ENCODE data around the gene FAM240A.

FAM240A gene

DNA sequence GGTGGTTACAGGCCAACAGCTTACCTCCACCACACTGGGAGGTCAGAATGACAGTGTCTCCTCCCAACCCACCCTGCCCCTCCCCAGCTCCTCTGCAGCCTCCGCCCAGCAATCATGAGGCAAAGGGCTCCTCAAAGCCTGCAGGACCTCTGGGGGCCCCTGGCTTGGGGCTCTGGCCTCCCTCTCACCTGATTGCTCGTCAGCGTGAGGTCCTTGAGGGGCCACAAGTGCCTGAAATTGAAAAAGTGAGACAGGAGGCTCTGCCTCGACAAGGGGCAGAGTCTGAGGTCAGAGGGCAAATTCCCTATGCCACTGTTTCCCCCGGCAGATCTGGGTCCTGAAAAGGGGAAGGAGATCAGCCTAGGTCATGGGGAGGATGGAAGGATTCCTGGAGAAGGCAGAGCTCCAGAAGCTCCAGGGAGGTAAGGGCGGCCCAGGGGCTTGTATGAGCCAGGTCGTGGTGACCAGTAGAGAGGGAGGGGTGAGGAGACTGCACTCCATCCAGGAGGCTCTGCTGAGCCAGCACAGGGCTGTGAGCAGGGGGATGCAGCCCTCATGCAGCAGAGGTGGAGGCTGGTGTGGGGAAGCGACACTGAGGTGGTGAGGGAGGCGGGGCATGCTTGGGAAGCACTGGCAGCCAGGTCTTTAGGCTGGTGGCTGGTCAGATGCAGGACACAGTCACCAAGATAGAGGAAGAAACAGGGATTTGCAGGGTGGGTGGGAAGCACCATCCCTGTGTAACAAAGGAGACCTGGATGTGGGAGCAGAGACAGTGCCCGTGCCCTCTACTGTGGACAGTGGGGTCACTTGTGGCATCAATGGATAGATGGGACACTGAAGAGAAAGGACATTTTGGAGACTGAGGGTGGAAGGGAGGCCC, 61.1 kb downstream of the FAM240A start:
- in situ Hi-C loops (cut with MboI; ENCODE audit: low sequenced_read_pairs) = no loop called here

DNA sequence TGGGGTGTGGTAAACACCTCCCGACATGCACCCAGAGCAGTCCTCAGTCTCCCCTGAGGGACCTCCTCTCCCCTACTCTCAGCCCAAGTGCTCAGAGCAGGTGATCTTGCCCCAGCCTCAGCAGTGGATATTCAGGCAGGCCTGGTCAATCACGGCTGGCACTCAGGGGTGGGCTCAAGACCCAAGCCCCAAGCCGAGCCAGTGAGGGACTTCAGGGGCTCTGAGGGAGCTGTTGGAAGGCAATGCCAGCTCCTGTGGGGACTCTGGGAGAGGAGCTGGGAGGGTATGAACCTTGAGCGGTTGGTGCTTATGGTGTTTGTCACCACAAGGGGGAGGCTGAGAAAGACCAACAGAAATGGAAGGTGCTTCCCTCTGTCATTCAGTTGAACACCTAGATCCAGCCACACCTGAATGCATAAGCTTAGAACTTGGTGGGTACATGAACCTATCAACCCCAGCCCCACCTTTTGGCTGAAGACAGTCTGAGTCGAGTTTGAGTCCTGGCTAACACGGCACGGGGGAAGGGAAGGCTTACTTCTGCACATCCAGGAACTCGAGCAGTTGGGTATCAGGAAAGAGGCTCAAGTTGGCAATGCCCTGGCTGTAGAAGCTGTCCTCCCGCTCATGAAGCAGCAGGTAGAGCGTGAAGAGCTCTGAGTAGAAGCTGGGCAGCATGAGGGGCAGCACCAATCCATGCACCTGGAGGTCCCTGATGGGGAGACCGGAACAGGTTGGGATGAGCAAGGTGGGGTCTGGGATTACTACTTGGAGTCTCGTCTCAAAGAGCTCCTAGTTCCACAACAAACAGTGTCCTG, 61.9 kb downstream of the FAM240A start:
- in situ Hi-C loops (cut with MboI; ENCODE audit: low sequenced_read_pairs) = no loop called here

DNA sequence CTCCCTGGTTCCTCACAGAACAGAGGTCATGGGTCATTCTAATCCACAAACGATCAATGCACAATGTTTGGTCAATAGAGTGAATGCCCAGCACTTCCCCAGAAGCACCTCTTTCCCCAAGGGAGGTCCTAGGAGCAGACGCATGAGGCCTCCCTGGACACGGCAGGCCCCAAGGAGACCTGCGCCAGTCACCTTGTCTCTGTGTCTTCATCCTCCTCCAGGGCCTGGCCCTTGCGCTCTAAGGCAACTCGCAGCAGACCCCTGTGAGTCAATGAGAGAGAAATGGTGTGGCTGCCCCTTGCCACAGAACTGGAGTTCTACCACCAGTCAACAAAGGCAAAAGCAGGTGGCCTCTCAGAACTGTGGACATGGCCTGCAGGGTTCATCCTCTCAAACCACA, 63.1 kb downstream of the FAM240A start:
- in situ Hi-C loops (cut with MboI; ENCODE audit: low sequenced_read_pairs) = no loop called here

All from HL-60/S4 (cell line).